Measurements from ENCODE around the gene ATG9A. TPM values are rescaled to one million over a fixed set of nuclear protein-coding genes. Genes with fewer than 3 reads are reported as not detected.

Gene ATG9A
- total and polyA plus RNA-seq, 7 donors: 7.6 to 40.6 (median 29.6) TPM

- 41 to 71% methylated on average over 8 of the region's 8 CpGs for WGBS, 2 donors
- H3K4me1 ChIP-seq: peaks cover 0 to 18% (median 16%) of the 10 kb centered on the region in 4 donors
- H3K36me3 ChIP-seq: peaks cover 29 to 60% (median 40%) of the 10 kb centered on the region in 4 donors
- H3K27ac ChIP-seq: peak overlapping the region in 1 of 4 donors; percentile 6
- no peaks in the 10 kb centered on the region for H3K9me3 ChIP-seq
- no peaks in the 10 kb centered on the region for H3K27me3 ChIP-seq
- peak; percentile 58 for DNase-seq
- intact Hi-C loops (cut with DNase I): no loop called here
- TF ChIP-seq CTCF (IDR thresholded peaks at IDR 0.05) (no peak), POLR2AphosphoS5 (IDR thresholded peaks at IDR 0.05) (no peak), EP300 (IDR thresholded peaks at IDR 0.05) (no peak), POLR2A (IDR thresholded peaks at IDR 0.05) (no peak)
- H3K4me3 ChIP-seq: no peak overlapping the region
Measured at GRCh38 chr2:219182331-219183150, 46.9 kb downstream of the ATG9A start.

DNA sequence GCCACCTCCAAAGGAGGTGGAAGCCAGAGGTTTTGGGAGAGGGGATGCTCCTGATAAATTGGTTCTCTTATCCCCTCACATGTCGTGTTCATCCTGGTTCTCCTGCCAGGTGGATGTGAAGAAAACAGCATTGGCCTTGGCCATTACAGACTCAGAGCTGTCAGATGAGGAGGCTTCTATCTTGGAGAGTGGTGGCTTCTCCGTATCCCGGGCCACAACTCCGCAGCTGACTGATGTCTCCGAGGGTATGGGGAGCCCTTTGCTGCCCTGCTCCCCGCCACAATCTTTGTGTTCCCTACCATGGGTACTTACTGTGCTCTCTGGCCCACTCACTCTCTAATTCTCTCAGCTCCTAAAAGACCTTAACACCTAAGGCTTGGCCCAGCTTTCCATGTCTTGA is 47.9 kb downstream of the ATG9A start:
- Histone ChIP-seq H3K9me3 (no peaks in the 10 kb centered on the region), H3K4me3 (no peak overlapping the region), H3K4me1 (peaks cover 2 to 21% (median 16%) of the 10 kb centered on the region in 4 donors), H3K36me3 (peaks cover 29 to 60% (median 40%) of the 10 kb centered on the region in 4 donors), H3K27me3 (no peaks in the 10 kb centered on the region), H3K27ac (no peak overlapping the region)
- TF ChIP-seq EP300 (IDR thresholded peaks at IDR 0.05) (no peak), CTCF (IDR thresholded peaks at IDR 0.05) (no peak), POLR2A (IDR thresholded peaks at IDR 0.05) (no peak), POLR2AphosphoS5 (IDR thresholded peaks at IDR 0.05) (no peak)
- intact Hi-C loops (cut with DNase I): no loop called here
- WGBS, 2 donors: 94 to 95% methylated on average over 6 of the region's 6 CpGs
- DNase-seq: peak; percentile 30

DNA sequence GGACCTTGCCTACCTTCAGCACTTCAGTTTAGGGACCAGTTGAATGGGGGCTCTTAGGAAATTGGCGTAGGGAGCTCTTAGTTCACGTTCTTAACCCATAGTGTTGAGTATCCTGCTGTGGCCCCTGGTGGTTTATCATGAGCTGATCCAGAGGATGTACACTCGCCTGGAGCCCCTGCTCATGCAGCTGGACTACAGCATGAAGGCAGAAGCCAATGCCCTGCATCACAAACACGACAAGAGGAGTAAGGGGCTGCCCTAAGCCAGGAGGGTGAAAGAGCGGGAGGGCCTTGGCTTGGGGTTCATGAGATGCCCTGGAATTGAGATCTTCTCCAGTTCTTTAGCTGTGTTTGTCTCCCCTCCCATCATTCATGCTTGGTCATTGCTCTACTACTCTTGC is 48.5 kb downstream of the ATG9A start:
- 93 to 94% methylated on average over 5 of the region's 5 CpGs for WGBS, 2 donors
- Histone ChIP-seq H3K36me3 (peaks cover 29 to 60% (median 40%) of the 10 kb centered on the region in 4 donors), H3K4me1 (peaks cover 2 to 24% (median 18%) of the 10 kb centered on the region in 4 donors), H3K27ac (no peak overlapping the region), H3K27me3 (no peaks in the 10 kb centered on the region), H3K4me3 (no peak overlapping the region), H3K9me3 (no peaks in the 10 kb centered on the region)
- intact Hi-C loops (cut with DNase I): no loop called here
- TF ChIP-seq CTCF (IDR thresholded peaks at IDR 0.05) (no peak), POLR2AphosphoS5 (IDR thresholded peaks at IDR 0.05) (no peak), POLR2A (IDR thresholded peaks at IDR 0.05) (no peak), EP300 (IDR thresholded peaks at IDR 0.05) (no peak)
- peak; percentile 40 for DNase-seq

DNA sequence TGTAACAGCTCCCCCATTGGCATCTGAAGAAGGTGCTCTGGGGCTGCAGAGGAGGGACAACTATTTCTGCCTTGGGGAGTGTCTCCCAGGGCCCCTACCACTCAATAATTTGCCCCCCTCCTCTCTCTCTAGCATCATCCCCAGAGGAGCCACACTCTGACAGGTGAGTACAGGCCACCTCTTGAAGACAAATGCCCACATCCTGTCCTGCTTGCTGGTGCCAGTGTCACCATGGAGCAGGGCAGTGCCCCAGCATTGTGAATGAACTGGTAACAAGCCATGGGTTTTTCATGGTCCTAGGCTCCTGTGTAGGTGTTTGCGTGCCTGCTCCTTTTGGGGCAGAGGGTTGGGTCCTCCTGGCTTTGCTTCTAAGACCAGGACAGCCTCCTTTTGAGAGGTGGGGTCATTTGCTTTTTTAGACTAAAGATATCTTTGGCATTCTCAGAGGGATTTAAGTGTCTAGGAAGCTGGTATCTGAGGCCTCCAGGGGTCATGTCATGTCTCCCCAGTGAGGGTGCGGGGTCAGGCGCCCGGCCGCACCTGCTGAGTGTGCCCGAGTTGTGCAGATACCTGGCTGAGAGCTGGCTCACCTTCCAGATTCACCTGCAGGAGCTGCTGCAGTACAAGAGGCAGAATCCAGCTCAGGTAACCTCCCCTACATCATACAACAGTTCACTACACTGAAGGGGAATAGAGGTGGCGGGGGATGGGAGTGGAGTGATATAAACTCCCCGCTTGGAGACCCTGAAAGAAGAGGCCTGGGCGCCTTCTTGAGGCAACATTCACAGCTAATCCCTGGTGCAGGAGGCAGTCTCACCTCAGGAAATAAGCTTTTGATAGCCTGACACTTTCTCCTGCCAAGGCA is 49.6 kb downstream of the ATG9A start:
- peaks cover 29 to 56% (median 41%) of the 10 kb centered on the region in 4 donors for H3K36me3 ChIP-seq
- peak; percentile 56 for DNase-seq
- H3K4me1 ChIP-seq: peaks cover 2 to 35% (median 29%) of the 10 kb centered on the region in 4 donors
- H3K4me3 ChIP-seq: peak overlapping the region in 1 of 4 donors; percentile 77
- no peaks in the 10 kb centered on the region for H3K9me3 ChIP-seq
- H3K27ac ChIP-seq: peak overlapping the region in 1 of 4 donors; percentile 3
- intact Hi-C loops (cut with DNase I): loop anchor here (5.0 kb wide), 2 partner anchors 117 to 207 kb away; partner anchors contain the start of gene DNPEP
- 95 to 96% methylated on average over 9 of the region's 9 CpGs for whole genome bisulfite sequencing, 2 donors
- no peak for TF ChIP-seq POLR2AphosphoS5 (IDR thresholded peaks at IDR 0.05)
- no peak for TF ChIP-seq POLR2A (IDR thresholded peaks at IDR 0.05)
- no peak for TF ChIP-seq EP300 (IDR thresholded peaks at IDR 0.05)
- no peak for TF ChIP-seq CTCF (IDR thresholded peaks at IDR 0.05)
- H3K27me3 ChIP-seq: no peaks in the 10 kb centered on the region

Measured in sigmoid colon (tissue), 7 donors.